Activated T-helper 9 cell treated with anti-CD3 and anti-CD28 coated beads, Interleukin-2, amount 50 U/mL, for 16 hours (primary cell): ENCODE measurements around the gene CDC42SE1.

Source experiments
- DNase-seq: peaks from one replicate; pipeline ENCODE4 v3.0.0-alpha.2; 2020; ENCODE audit warnings: low read depth

Gene CDC42SE1

GRCh38 chr1:151008244-151009205, 50.9 kb downstream of the CDC42SE1 start, which contains the start of gene PRUNE1:
PRUNE1 (plus strand) TSS chr1:151008449; CDS start chr1:151008633, 184 bp downstream.
- DNase-seq, result peak; percentile 95

- DNase-seq, result no peak
Measured at GRCh38 chr1:151007853-151008243, 51.6 kb downstream of the CDC42SE1 start.

DNA sequence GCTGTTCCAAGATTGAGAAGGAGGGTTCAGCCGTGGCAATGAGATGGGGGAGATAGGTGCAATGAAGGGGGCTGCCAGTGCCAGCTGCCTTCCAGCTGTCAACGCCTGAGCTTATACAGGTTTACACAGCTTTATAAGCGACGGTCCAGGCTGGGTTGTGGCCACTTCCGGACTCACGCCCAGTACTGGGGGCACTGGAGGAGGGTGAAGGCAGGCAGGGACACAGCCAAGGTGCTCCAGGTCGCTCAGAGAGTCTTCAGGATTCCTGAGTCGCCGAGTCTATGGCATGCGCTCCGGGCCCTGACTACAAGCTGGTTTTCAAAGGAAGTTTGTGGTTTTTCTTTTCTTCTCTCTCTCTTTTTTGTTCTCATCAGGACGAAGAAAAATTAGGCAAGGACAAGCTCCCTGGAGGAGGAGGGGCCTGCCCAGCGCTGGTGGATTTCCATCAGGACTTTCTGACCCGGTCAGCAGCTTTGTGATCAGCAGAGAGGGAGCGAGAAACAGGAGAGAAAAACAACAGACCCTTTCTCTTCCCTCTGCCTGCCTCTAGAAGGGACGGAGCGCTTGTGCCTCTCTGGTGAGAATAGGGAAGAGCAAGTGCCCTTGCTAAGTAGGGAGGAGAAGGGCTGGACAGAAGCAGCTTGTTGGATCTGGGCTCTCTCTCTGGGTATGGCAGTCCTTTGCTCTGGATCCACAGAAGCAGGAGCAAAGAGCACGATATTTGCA, 52.9 kb downstream of the CDC42SE1 start, which contains the start of gene MINDY1:
Gene MINDY1, minus strand, starts transcription at position 576 of the 726 bp plus-strand sequence. CDS start 4,285 bp downstream, outside the sequence.
- DNase-seq, result peak; percentile 10

DNA sequence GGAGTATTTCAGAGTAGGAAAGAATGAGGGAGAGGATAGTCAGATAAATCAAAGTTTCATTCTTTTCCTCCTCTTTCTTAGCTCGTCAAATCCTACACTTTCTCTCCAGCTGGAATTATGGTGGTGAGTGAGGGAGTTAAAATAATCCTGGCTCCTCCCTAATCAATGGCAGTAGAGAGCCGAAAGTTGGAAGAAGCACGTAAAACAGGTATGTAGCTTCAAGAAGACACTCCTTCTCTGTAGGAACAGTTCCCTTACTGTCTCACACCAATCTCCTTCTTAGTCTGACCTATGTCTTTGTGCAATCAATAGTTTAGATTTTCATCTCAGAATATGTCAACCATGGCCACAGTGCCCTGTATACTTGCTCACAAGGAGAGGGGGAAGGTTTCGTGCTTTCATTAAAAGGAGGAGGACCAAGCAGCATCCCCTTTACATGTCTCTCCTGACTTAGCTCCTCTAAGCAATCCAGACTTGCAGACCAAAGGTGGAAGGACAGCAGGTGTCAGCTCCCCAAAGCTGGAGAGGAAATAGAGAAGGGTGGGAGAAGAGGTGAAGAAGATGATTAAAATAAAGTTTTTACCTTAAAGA, 53.6 kb downstream of the CDC42SE1 start:
- DNase-seq, result no peak

GRCh38 chr1:151003180-151003579, 56.2 kb downstream of the CDC42SE1 start:
- DNase-seq, result no peak

DNA sequence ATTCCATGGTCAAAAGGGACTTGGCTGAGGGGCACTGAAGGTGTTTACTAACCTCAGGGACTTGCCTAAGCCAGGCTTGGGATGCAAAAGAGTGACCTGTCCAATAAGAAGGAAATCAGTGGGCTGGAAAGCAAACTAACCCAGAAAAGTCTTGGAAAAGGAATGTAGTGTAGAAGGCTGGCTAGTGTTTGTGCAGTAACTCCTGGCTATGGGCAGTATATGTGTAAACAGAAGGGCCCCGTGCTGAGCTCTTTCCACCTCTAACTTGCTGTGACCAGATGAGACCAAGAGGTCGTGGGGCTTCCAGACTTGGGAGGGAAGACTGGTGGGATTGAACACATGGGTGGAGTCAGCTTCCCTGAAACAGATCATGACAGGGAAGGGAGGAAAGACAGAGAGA, 56.8 kb downstream of the CDC42SE1 start:
- no peak for DNase-seq

DNA sequence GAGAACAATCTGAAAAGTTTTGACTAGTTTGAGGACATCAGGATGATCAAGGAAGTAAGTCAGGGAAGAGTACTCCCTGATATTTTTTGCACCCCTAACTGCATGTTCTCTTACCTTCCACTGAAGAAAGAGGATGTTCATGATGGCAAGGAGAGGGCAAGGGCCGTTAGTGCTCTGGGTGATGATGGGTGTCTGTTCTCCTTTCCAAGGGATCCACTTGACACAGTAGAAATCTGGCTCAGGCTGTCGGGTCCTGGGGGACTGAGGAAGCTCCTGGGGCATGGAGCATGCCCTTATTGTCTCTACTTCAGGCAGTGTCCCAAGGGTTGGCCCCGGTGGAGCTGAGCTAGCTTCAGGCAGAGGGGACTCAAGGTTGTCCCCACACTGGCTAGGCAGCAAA, 57.4 kb downstream of the CDC42SE1 start:
- no peak for DNase-seq

GRCh38 chr1:151001602-151002001, 57.8 kb downstream of the CDC42SE1 start:
- no peak for DNase-seq
